Stimulated activated CD4-positive, alpha-beta T cell treated with anti-CD3 and anti-CD28 coated beads, Interleukin-1b, Interleukin-23, amount 100 ng/mL, for 4 hours (primary cell): ENCODE results near the gene C16orf96.

ENCODE experiments used
- DNase-seq, 2 donors: peaks; one replicate each; pipeline ENCODE4 v3.0.0-alpha.2; 2020; ENCODE audit warnings: low read depth in 2 of 2

C16orf96 gene

DNA sequence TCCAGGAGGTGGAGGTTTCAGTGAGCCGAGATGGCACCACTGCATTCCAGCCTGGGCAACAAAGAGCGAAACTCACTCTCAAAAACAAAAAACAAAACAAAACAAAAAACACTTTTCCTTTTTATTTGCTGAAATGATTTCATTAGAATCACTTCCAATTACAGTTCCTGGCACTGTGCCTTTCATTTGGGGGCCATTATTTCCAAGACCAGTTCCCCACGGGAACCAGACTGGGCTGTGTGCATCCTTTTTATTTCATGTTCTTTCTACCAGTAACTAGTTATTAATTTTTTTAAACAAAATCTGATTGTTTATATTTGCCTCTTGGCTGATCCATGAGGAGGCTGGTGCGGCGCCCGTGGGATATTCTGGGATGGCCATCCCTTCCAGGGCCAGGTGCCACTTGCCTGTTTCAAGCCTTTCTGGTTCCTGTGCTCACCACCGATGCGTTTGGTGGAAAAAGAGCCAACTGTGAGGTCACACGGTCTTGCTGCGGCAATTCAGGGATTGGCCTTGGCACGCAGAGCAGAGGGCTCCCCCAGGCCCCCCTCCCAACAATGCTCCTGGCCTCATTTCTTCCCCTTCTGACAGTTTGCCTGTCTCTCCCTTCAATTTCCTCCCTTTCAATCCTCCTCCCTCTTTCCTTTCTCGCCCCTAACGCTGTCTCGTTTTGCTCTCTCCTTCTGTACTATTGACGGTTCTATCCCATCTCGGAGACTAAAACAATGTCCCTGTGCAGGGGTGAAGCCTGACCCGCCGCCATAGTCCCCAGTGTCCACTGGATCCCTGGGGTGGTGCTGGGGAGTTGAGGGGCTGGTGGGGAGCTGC is 45.1 kb downstream of the C16orf96 start:
- DNase-seq, result no peak

DNA sequence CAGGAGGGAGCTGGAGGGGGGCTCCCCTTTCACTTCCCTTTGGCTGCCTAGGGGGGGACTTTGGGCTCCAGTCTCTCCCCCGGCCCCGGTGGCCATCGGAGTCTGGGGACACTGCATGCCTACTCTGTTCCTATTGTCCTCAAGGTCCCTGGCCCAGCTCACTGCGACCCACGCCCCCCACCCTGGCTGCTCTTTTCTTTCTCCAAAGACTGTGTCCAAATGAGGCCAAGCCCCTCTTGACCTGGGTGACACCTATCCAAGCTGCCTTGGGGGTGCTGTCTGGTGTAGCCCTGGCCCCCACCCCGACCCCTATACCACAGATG is 45.7 kb downstream of the C16orf96 start:
- no peak for DNase-seq

DNA sequence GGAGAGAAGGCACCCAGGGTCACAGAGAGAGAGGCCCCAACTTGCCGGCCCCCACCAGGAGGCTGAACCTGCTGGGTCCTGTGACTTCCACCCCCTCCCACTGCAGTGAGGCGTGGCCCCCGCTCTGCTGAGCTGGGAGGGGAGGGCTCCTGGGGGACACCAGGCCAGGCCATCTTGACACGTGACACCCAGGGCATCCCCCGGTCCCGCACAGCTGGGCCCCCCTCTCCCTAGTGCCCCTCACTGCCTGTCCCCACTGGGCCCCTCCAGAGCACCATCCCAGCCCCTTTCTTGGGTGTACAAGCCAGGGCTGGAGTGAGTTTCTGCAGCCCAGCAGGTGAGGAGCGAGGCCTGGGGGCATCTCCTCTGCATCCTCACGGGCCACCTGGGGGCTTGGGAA is 46.2 kb downstream of the C16orf96 start:
- DNase-seq, result no peak

DNA sequence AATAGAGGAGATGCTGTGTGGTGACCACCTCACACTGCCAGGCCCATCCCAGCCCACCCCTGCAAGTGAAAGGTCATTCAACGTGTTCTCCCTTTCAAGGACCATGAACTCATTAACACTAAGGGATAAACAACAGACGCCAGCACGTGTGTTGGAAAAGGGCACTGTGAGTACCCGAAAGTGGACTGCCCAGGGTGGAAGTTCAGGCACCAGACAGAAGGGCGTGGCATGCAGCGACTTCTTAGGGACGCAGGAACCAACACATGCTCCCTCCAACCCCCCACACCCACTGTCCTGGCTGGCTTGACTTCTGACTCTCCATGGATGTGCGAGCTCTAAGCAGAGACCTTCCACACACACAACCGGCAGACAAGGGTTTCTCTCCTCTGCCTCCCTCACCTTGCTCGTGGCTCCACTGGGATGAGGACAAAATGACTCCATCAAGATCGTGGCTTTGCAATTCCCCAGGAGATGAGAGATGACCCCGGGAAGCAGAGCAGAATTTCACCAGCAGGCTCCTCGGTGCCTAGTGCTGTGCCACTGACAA is 47.6 kb downstream of the C16orf96 start:
- no peak for DNase-seq

DNA sequence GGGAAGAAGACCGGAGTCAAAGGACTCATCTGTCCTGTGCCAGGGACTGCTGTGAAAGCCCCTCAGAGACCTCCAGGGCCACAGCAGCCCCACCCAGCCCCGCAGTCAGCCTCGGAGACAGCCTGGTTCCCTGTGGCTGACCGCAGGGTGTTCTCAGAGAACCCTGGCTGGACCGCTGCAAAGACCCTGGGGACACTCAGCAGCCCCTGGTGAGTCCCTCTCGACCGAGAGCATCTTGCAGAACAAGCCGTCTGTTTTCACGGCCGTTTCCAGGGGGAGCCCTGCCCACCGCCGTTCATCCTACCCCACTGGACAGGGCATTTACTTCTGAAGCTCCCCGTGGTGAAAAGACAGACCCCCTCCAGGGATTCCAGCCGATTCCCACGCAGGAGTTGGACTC is 48.3 kb downstream of the C16orf96 start:
- no peak for DNase-seq

DNA sequence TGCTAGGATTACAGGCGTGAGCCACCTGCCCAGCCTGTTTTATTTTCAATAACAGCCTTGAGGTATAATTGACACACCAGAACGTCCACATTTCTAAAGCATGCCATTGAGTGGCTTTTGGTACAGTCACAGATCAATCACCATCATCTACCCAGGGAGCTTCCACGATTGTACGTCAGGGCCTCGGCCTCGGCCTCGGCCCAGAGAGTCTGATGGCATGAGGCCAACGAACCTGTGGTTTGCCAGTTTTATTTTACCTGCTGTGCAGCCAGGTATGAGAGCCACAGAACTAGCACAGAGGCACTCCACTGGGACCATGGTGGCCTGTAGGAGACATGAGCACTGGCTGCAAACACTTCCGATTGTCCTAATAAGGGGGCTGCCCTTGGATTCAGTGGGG is 50.2 kb downstream of the C16orf96 start:
- no peak for DNase-seq

DNA sequence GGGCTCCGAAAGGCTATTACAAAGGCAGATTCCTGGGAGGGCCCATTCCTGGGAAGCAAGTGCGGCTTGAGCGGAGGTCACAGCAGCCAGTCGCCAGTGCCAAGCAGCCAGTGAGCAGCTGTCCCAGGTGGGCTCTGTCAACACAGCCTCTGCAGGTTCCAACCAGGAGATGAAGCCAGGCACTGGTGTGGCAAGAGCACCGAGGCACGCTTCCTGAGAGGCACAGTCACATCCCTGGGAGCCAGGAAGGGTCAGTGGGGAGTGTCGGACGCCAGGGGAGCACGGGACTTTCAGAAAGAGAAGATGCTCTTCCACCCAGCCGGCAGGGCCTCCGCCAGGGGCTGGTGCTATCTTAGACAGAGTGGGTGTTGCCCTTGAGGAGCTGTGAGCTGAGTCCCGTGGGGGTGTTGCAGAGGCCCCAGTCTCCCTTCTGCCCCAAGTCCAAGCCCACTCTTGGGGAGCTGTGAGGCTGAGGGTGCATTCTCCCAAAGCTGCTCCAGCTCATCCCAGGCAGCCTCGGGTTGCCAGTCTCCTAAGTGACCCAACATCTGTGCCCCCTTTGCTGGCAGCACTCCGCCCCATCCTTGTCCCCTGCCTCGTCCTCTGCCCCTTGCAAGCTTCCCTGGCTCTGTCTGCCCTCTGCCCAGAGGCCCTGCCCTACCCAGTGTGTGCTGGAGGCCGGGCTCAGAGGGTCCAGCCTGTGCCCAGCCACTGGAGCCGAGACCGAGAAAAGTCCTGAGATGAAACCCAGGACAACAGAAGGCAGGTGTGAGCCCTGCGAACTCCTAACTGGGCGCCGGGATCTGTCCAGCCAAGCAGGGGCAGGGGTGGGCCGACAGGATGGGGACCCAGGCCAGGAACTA is 51.9 kb downstream of the C16orf96 start:
- no peak for DNase-seq

DNA sequence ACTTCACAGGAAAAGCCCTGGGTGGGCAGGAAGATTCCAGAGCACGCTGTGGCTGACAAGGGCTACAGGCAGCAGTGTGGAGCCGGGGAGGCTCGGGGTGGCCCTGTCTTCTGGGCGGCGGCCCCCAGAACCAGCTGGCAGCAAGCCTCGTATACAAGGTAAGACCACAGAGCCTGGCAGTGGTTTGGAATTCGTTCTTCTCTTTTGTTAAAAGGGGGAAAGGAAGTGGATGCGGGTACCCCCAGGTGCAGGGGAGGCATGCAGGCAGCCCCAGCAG is 52.5 kb downstream of the C16orf96 start:
- DNase-seq, result no peak

DNA sequence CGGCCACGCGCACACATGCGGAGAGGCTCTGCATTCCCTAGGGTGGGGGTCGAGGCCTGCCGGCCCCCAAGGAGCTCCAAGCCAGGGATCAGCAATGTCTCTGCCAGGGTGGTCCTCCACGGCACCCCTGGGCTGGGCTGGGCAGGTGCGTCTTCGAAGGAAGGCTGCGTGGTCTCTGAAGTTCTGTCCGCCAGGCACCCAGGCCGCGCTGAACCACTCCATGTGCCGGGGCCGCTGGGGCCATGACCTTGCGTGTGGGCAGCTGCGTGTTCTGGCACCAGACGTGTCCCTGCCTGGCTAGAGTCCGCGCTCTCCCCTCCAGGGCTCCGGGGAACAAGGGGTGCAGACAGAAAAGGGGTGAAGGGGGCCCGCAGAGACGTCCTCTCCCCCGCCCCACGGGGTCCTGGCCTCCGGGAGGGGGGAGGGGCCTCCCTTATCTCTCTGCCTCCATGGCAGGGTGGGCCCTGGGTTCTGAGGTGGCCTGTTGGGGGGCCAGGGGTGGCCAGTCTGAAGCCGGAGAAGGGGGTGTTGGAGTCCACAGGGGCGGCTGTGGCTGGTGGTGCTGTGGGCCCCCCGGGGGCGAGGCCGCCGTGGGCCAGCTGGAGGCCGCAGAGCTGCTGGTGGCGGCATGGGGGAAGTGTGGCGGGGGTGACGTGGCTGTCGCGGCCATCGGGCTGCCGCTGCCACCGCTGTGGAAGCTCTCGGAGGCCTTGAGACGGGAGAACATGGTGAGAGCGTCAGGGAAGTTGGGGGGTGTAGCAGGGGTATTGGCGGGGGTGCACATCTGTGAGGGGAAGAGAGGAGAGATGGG is 53.3 kb downstream of the C16orf96 start:
- DNase-seq, result no peak

DNA sequence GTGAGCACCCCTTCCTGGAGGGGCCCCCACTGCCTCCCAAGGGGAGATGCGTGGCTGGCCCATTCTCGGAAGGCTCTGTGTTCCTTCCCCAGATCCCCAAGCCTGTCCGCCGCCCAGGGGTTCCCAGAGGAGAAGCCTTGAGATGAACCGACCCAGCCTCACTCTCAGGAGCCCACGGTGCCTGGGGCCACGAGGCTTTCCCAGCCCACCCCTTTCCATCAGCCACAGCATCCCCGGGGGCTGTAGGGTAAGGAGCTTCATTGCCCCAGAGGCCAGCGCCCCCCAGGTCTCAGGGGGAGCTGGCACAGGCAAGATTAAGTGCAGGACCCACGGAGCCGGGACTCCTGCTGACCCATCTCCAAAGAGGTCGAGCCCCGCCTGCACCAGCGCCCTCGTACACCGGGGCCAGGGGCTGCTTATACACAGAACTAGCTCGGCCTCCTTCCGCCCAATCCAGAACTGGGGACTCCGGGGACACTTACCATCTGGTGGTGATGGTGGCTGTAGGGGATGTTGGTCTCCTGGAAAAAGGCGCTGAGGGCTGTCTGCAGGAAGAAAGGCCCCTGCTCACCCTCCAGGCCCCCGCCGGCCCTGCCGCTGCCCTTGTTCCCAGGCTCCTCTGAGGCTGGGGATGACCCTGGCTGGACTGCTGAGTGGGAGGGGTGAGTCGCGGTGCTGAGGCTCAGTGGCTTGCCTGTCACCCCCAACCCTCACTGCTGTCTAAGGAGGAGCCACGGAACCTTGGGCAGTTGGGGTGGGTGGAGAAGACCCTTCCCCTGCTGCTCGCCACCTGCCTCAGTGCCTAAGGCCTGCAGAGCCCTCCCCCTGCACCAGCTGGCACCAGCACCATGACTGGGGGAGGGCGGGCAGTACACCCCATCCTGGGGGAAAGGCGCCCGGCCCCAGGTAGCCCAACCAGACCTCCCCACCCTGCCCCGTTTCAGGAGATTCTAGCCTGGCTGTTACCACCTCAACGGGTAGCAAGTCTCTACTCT is 54.2 kb downstream of the C16orf96 start:
- DNase-seq, result no peak

DNA sequence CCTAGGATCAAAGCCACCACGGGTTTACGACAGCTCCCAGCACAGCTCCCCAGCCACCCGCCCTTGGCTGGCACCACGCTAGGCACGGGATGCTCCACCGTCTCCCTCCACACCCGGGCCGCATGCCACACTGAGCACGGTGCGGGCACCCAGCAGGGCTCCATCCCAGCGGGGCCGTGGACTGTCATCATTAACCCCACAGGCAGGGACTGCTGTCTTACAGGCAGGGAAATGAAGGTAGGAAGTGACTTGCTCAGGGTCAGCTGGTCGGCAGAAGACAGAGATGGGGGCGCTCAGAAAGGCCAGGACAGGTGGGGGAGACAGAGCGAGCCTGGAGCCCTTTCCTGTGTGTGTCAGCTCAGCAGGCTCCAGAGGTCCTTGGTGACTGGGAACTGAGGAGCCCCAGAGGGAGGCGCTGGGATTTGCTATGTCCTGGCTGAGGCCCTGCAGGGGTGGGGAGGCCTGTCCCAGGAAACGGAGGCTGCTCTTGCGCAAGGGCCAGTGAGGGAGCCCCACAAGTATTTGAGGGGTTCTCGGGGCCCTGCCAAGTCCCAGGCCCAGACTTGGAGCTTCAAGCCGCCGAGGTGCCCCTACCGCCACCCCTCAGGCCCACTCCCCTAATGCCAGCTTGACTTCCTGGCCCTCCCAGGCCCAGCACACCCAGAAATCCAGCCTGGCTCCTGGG is 55.3 kb downstream of the C16orf96 start:
- DNase-seq, result no peak

DNA sequence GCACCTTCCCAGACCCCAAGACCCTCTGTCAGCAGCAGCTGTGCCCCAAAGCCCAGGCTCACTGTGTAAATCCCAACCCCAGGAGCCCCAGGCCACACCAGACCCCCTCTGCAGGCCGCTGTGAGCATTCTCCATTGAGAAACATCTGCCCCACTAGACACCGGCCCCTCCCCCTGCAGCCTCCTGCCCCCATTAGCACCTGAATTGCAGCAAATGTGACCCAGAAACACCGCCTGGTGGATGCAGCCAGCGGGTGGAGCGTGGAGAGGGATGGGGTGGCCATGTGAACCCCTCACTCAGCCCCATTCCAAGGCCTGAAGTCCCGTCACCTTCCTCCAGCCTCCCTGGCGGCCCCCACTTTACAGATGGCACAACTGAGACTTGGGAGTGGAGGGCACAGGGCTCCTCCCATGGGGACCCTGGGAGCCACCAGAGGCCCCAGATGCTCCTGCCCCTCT is 56.4 kb downstream of the C16orf96 start:
- no peak for DNase-seq

DNA sequence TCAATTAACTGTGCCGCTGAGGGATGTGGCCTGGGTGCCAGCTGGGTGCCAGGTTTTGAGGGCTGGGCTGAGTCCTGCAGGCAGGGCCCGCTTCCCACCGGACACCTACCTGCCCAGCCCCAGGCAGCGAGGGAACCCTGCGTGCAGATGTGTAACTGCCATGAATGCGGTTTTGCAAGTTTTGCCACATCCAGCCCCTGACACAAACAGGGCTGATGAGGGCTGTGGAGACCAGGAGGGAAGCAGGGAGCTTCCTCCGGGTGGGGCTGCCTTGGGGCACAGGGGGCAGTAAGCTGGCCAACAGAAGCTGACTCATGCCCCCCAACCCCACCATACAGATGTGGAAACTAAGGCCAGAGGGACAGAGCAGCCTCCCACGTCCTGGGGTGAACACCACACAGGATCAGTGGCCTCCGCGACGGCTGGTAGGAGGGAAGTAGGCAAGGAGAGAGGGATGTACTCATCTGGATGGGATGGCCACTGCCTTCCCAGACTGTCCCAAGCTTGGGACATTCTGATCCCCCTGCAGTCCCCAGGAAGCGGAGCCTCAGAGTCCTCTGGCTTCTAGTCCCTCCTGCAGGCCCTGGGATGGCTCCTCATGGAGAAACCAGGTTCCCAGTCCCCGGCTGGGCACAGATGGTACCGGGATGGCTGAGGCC is 57.0 kb downstream of the C16orf96 start:
- no peak for DNase-seq

DNA sequence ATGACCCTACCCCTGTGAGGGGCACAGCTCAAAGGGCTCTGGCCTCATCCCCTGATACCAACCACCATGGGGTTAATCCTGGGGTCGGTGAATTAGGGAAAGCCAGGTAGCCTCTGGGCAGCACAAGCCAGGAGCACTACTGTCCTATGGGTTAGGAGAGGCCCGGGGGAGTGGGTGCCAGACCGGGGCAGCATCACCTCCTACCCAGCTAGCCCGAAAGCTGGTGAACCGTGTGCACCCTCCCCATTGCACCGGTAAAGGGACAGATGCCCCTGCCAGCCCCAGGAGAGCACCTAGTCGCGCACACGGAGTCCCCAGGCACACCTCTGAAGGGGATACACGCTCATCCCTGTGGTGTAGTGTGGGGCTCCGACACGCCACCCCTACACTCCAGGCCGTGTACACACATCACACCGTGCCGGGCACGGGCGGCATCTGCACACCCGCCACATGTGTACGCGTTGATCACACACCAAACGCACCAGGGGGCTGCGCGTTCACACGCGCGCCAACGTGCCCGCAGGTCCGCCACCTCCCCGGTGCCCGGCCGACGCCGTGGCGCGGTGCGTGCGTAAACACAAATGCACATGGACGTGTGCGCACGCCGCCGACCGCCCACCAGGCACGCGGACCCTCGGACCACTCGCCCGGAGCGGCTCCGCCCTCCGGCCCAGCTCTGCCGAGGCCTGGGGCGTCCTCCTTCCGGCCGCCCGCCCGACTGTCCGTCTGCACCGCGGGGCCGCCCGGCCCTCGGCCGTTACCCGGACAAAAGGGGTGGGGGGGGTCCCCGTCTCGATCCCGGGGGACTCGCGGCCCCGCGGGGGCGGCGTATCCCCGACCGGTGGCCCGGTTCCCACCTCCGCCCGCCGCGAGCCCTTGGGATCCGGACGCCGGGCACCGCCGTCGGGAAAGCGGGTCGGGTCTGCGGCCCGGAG is 57.8 kb downstream of the C16orf96 start:
- peak in 1 of 2 donors; percentile 24 for DNase-seq

DNA sequence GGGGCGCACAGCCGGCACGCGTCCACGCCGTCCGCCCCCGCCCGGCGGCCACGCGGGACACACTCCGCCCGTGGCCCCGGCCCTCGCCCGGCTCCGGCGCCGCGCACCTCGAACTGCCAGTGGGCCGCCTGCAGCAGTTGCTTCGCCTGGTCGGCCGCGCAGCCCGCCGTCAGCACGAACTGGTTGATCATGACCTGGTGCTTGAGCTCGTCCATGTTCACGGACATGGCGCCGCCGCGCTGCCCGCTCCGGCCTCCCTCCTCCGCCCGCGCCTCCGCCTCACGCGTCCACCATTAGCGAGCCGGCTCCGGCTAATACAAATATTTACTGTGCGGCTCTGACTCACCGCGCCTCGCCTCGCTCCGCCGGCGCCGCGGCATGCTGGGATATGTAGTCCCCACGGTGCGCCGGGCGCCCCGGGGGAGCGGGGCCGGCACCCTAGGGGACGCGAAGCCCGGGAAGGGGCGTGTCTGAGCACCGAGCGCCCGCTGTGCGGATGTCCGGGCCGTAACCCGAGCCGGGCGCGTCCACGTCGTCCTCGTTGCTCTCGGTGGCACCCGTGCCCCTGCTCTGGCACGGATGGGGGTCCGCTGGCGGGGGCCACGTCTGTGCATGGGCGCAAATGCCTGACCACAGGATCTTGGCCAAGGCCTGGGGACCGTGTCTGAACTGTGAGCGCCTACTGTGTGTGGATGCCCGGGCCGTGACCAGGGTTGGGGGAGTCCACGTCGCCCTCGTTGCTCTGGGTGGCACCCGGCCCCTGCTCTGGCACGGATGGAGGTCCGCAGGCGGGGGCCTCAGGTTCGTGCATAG is 58.6 kb downstream of the C16orf96 start, which contains the start of gene UBALD1:
TSS of gene UBALD1 (minus strand) at position 318 of the 813 bp plus-strand sequence. CDS start at position 227, 91 bp downstream.
- DNase-seq, result peak; percentile 68 to 74

DNA sequence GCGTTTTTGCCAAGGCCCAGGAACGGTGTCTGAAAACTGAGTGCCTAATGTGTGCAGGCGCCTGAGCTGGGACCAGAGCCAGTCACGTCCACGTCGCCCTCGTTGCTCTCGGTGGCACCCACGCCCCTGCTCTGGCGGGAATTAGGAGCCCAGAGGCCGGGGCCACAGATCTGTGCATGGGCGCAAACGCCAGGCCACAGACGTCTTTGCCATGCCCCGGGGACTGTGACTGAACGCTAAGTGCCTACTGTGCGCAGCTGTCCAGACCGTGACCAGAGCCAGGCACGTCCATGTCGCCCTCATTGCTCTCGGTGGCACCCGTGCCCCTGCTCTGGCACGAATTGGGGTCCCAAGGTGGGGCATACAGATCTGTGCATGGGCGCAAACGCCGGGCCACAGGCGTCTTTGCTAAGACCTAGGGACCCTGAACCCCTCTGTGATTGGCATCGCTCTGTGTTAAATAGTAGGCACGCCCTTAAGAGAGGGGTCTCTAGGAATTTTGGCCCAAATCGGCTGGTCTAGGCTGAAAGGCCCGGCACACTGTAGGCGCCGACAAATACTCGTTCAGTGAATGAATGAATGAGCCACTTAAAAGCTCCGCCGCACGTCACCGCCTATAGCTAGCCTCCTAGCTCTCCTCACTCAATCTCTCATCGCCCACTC is 59.4 kb downstream of the C16orf96 start:
- DNase-seq, result no peak
